ENCODE data around the gene ADM2.

Gene ADM2

GRCh38 chr22:50487290-50488005 is 6.1 kb downstream of the ADM2 start:
- no peaks in the 10 kb centered on the region for H3K9me3 ChIP-seq
- H3K27ac ChIP-seq = no peak overlapping the region
- TF ChIP-seq CTCF (IDR thresholded peaks at IDR 0.05) = no peak
- no peaks in the 10 kb centered on the region for H3K36me3 ChIP-seq
- H3K4me1 ChIP-seq (ENCODE audit: control insufficient read depth in 1 of 2, insufficient read depth in 1 of 2, low read depth in 1 of 2, low read length in 1 of 2) = no peaks in the 10 kb centered on the region
- peaks cover 68% of the 10 kb centered on the region for H3K27me3 ChIP-seq
- H3K4me3 ChIP-seq (ENCODE audit: low read depth in 1 of 2, low read length in 1 of 2) = no peak overlapping the region

GRCh38 chr22:50488006-50488677 is 6.8 kb downstream of the ADM2 start:
- H3K4me3 ChIP-seq (ENCODE audit: low read depth in 1 of 2, low read length in 1 of 2) = no peak overlapping the region
- H3K9me3 ChIP-seq = no peaks in the 10 kb centered on the region
- H3K27ac ChIP-seq = no peak overlapping the region
- H3K27me3 ChIP-seq = peaks cover 61% of the 10 kb centered on the region
- no peak for TF ChIP-seq CTCF (IDR thresholded peaks at IDR 0.05)
- H3K36me3 ChIP-seq = no peaks in the 10 kb centered on the region
- no peaks in the 10 kb centered on the region for H3K4me1 ChIP-seq (ENCODE audit: control insufficient read depth in 1 of 2, insufficient read depth in 1 of 2, low read depth in 1 of 2, low read length in 1 of 2)

GRCh38 chr22:50488886-50489285 is 7.5 kb downstream of the ADM2 start:
- no peaks in the 10 kb centered on the region for H3K36me3 ChIP-seq
- no peak overlapping the region for H3K4me3 ChIP-seq (ENCODE audit: low read depth in 1 of 2, low read length in 1 of 2)
- H3K9me3 ChIP-seq = no peaks in the 10 kb centered on the region
- H3K4me1 ChIP-seq (ENCODE audit: control insufficient read depth in 1 of 2, insufficient read depth in 1 of 2, low read depth in 1 of 2, low read length in 1 of 2) = no peaks in the 10 kb centered on the region
- TF ChIP-seq CTCF (IDR thresholded peaks at IDR 0.05) = no peak
- no peak overlapping the region for H3K27ac ChIP-seq
- H3K27me3 ChIP-seq = peaks cover 54% of the 10 kb centered on the region

- Histone ChIP-seq H3K27ac (no peak overlapping the region), H3K36me3 (no peaks in the 10 kb centered on the region), H3K9me3 (no peaks in the 10 kb centered on the region), H3K27me3 (peaks cover 47% of the 10 kb centered on the region), H3K4me3 (ENCODE audit: low read depth in 1 of 2, low read length in 1 of 2) (no peak overlapping the region), H3K4me1 (ENCODE audit: control insufficient read depth in 1 of 2, insufficient read depth in 1 of 2, low read depth in 1 of 2, low read length in 1 of 2) (no peaks in the 10 kb centered on the region)
- no peak for TF ChIP-seq CTCF (IDR thresholded peaks at IDR 0.05)
These were observed 8.3 kb downstream of the ADM2 start for GRCh38 chr22:50489363-50490243.

GRCh38 chr22:50490531-50491308 is 9.4 kb downstream of the ADM2 start:
- Histone ChIP-seq H3K27ac (no peak overlapping the region), H3K4me3 (ENCODE audit: low read depth in 1 of 2, low read length in 1 of 2) (no peak overlapping the region), H3K36me3 (no peaks in the 10 kb centered on the region), H3K9me3 (no peaks in the 10 kb centered on the region), H3K27me3 (peaks cover 36% of the 10 kb centered on the region), H3K4me1 (ENCODE audit: control insufficient read depth in 1 of 2, insufficient read depth in 1 of 2, low read depth in 1 of 2, low read length in 1 of 2) (no peaks in the 10 kb centered on the region)
- no peak for TF ChIP-seq CTCF (IDR thresholded peaks at IDR 0.05)
